Suprapubic skin (tissue), 4 donors: ENCODE data around the gene CFAP97D1.

Experiments used
- EP300 ChIP-seq: sonication (generic); formaldehyde crosslinking; IDR thresholded peaks from one replicate; pipeline ENCODE4 v1.6.1; 2017; ENCODE audit warnings: antibody characterized with exemption
- POLR2A ChIP-seq, 2 donors: fragments of 450-650 bp; IDR thresholded peaks; one replicate each; pipeline ENCODE4 v1.6.1; 2017; ENCODE audit warnings: antibody characterized with exemption in 2 of 2, mild to moderate bottlenecking in 2 of 2, moderate library complexity in 2 of 2
- POLR2AphosphoS5 ChIP-seq, 3 donors: sonication (generic); formaldehyde crosslinking; IDR thresholded peaks; one replicate each; pipeline ENCODE4 v1.6.1; 2017; ENCODE audit warnings: antibody characterized with exemption in 3 of 3
- TF ChIP-seq, protein P1 (sequence below), 2 donors: fragments of 200-600 bp in 1 of 2; fragments of 450-650 bp in 1 of 2; sonication (generic) in 1 of 2; IDR thresholded peaks; one replicate each; pipeline ENCODE4 v1.5.1; 2016 to 2019; ENCODE audit warnings: antibody characterized with exemption in 2 of 2, mild to moderate bottlenecking in 1 of 2, moderate library complexity in 1 of 2

DNA sequence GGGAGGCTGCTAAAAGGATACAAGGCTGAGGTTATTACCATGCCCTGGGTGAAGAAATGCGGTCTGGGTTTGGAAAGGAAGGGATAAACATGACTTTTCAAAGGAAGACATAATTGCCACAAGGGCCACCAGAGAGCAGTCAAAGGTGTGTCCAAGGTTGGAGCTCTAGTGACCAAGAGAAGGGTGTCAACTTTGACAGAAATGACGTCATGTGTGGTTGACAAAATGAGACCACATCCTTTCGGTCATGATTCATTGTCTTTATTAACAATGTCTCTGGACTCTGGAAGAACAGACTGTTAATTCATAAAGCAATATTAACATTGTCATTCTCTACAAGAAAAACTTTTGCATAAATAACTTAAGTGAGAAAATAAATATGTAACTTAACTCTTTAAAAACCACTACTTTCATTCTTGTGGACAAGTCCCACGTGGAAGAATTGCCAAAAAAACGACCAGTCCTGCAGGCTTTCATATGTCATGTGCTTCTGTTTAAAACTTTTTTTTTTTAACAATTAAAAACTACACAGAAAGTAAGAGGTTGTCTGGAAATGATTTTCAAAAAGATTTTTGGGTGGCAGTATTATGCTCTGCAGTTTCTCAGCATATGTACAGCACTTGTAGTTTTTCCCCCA lies 26.6 kb upstream of the CFAP97D1 start:
- TF ChIP-seq, protein P1, sequence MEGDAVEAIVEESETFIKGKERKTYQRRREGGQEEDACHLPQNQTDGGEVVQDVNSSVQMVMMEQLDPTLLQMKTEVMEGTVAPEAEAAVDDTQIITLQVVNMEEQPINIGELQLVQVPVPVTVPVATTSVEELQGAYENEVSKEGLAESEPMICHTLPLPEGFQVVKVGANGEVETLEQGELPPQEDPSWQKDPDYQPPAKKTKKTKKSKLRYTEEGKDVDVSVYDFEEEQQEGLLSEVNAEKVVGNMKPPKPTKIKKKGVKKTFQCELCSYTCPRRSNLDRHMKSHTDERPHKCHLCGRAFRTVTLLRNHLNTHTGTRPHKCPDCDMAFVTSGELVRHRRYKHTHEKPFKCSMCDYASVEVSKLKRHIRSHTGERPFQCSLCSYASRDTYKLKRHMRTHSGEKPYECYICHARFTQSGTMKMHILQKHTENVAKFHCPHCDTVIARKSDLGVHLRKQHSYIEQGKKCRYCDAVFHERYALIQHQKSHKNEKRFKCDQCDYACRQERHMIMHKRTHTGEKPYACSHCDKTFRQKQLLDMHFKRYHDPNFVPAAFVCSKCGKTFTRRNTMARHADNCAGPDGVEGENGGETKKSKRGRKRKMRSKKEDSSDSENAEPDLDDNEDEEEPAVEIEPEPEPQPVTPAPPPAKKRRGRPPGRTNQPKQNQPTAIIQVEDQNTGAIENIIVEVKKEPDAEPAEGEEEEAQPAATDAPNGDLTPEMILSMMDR (IDR thresholded peaks at IDR 0.05), result no peak
- no peak for TF ChIP-seq POLR2A (IDR thresholded peaks at IDR 0.05)
- no peak for TF ChIP-seq EP300
- no peak for TF ChIP-seq POLR2AphosphoS5 (IDR thresholded peaks at IDR 0.05)
